ENCODE measurements around the gene ZMAT3.

DNA sequence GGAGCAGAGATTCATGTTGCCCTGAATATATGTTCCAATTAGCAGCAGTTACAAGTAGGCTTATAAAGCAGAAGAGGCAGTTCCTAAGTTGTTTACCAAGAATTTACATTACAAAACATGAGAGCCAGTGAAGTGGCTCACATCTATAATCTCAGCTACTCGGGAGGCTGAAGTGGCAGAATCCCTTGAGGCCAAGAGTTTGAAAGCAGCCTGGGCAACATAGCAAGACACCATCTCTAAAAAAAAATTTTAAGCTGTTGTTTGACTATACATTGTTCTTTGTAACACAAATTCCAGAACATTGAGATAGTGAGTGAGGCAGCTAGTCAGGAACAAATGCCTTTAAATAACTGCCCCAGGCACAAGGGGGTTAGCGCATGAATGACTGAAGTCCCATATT lies 10.3 kb upstream of the ZMAT3 start:
- no peak for TF ChIP-seq GABPA (IDR thresholded peaks at IDR 0.05; ENCODE audit: low read depth)
- TF ChIP-seq, protein P1, sequence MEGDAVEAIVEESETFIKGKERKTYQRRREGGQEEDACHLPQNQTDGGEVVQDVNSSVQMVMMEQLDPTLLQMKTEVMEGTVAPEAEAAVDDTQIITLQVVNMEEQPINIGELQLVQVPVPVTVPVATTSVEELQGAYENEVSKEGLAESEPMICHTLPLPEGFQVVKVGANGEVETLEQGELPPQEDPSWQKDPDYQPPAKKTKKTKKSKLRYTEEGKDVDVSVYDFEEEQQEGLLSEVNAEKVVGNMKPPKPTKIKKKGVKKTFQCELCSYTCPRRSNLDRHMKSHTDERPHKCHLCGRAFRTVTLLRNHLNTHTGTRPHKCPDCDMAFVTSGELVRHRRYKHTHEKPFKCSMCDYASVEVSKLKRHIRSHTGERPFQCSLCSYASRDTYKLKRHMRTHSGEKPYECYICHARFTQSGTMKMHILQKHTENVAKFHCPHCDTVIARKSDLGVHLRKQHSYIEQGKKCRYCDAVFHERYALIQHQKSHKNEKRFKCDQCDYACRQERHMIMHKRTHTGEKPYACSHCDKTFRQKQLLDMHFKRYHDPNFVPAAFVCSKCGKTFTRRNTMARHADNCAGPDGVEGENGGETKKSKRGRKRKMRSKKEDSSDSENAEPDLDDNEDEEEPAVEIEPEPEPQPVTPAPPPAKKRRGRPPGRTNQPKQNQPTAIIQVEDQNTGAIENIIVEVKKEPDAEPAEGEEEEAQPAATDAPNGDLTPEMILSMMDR (IDR thresholded peaks at IDR 0.05; ENCODE audit: insufficient read depth, low read length), result no peak
